Lung (tissue), 12 donors: ENCODE results near the gene SMCO4. TPM values are rescaled to one million over a fixed set of nuclear protein-coding genes. Genes with fewer than 3 reads are reported as not detected.

ENCODE experiments used
- ATAC-seq: fragments of 200-7000 bp; cut with Tn5 transposase; one replicate; pipeline ENCODE4 v1.9.1; 2020; ENCODE audit warnings: moderate number of reproducible peaks; ENCODE audit not compliant: insufficient read depth, low FRiP score
- DNase-seq, 3 donors: peaks; one replicate each; pipeline ENCODE4 v3.0.0-alpha.2; 2013 to 2017
- H3K27ac ChIP-seq, 2 donors: one replicate each; pipeline ENCODE4 v1.5.1; 2013; ENCODE audit warnings: mild to moderate bottlenecking in 2 of 2, moderate library complexity in 2 of 2, control low read depth in 1 of 2, inconsistent platforms in 1 of 2, low read depth in 1 of 2, low read length in 1 of 2
- H3K27me3 ChIP-seq, 3 donors: one replicate each; pipeline ENCODE4 v1.5.1; 2013; ENCODE audit warnings: low read length in 2 of 3; ENCODE audit not compliant: control insufficient read depth in 3 of 3, insufficient read depth in 3 of 3
- H3K36me3 ChIP-seq, 4 donors: one replicate each; pipeline ENCODE4 v1.5.1; 2013; ENCODE audit warnings: low read length in 4 of 4, mild to moderate bottlenecking in 1 of 4, moderate library complexity in 1 of 4; ENCODE audit not compliant: control insufficient read depth in 4 of 4, insufficient read depth in 4 of 4
- H3K4me1 ChIP-seq, 5 donors: one replicate each; pipeline ENCODE4 v1.5.1; 2013; ENCODE audit warnings: low read length in 5 of 5, mild to moderate bottlenecking in 2 of 5, moderate library complexity in 1 of 5; ENCODE audit not compliant: control insufficient read depth in 5 of 5, insufficient read depth in 5 of 5
- H3K4me3 ChIP-seq: one replicate; pipeline ENCODE4 v1.5.1; 2013; ENCODE audit warnings: mild to moderate bottlenecking, control low read depth, moderate library complexity
- H3K9ac ChIP-seq, 2 donors: one replicate each; pipeline ENCODE4 v1.5.1; 2013; ENCODE audit warnings: low read length in 2 of 2, control low read depth in 1 of 2; ENCODE audit not compliant: insufficient read depth in 1 of 2
- H3K9me3 ChIP-seq, 4 donors: one replicate each; pipeline ENCODE4 v1.5.1; 2013; ENCODE audit warnings: low read length in 3 of 4, mild to moderate bottlenecking in 1 of 4, moderate library complexity in 1 of 4; ENCODE audit not compliant: control insufficient read depth in 4 of 4, insufficient read depth in 3 of 4
- CTCF ChIP-seq: IDR thresholded peaks from 2 replicates; pipeline ENCODE4 v1.5.1; 2012; ENCODE audit warnings: mild to moderate bottlenecking; ENCODE audit errors: control extremely low read depth, extremely low read depth
- WGBS, 2 donors: extraction: QIAGEN DNeasy Blood & Tissue Kit; methylation state at CpG; one replicate each; pipeline ENCODE4 v1.1.7; 2013; 5-methylcytosine and 5-hydroxymethylcytosine counted together
- polyA plus RNA-seq, 2 donors: library from polyadenylated mRNA; stranded (reverse); fragments of 200-250 nt; gene quantifications; one replicate each; pipeline ENCODE4 v1.2.1, GENCODE V29; 2013
- total RNA-seq, 2 donors: library from RNA; depleted of rRNA in 1 of 2; stranded (reverse); fragments of >200 nt in 1 of 2; gene quantifications; one replicate each; pipeline ENCODE4 v1.2.1, GENCODE V29; 2014 to 2021
- donor health status: control.
- donor health status: control.
- donor health status: Bipolar disorder and iron deficiency.
- donor health status: healthy.
- donor health status: DM: yes; HTN: yes; CAD: no.

SMCO4 gene
- total and polyA plus RNA-seq, 4 donors, result 27.0 to 132 (median 43.6) TPM

GRCh38 chr11:93528252-93528651 lies 14.9 kb downstream of the SMCO4 start:
- Histone ChIP-seq H3K4me1 (peaks cover 11 to 58% (median 32%) of the 10 kb centered on the region in 5 donors), H3K4me3 (no peak overlapping the region), H3K9ac (no peak overlapping the region), H3K36me3 (no peaks in the 10 kb centered on the region), H3K27ac (peak overlapping the region; percentile 40 to 64), H3K9me3 (no peaks in the 10 kb centered on the region), H3K27me3 (no peaks in the 10 kb centered on the region)
- WGBS, 2 donors, result 86 to 88% methylated on average over 4 of the region's 4 CpGs
- ATAC-seq (no peak), DNase-seq (no peak)
- TF ChIP-seq CTCF, result no peak

DNA sequence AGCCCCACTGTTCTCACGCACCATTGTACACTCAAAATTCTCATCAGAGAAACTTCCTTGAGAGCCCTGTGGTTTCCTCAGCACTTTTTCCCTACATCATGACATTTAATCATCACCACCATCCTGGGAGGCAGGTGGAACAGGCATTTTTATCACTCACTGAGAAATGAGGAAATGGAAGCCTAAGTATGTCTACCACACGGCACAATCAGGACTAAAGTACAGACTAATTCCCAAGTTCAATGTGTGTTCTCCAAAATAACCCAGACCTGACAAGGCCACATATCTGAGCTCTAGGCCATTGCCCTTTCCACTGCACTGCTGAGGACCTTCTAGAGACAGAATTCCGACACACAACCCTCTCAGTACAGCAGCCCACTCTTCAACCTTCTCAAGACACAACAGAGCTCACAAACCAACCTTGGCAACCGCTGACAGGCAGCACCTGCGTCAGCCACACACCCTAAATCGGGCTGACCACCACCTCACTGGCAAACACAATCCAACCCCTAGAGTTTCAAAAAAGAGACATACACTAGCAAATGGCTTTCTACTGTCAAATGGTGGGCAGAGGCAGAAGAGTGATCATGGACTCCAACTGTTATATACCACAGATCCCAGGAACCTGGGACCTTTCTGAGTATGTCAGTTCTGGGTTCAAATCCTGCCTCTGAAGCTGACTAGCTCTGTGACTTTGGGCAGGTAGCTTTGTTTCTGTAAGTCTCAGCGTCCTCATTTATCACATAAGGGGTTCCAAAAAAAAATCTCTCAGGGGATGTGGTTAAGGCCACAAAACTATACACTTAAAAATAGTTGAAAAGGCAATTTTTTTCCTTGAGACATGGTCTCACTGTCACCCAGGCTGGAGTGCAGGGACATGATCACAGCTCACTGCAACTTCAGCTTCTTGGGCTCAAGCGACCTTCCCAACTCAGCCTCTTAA lies 16.3 kb downstream of the SMCO4 start:
- no peaks in the 10 kb centered on the region for H3K36me3 ChIP-seq
- WGBS, 2 donors, result 74 to 85% methylated on average over 8 of the region's 8 CpGs
- peaks cover 11 to 50% (median 32%) of the 10 kb centered on the region in 5 donors for H3K4me1 ChIP-seq
- no peak for DNase-seq
- no peak overlapping the region for H3K4me3 ChIP-seq
- H3K27me3 ChIP-seq, result no peaks in the 10 kb centered on the region
- no peak for ATAC-seq
- H3K9me3 ChIP-seq, result no peaks in the 10 kb centered on the region
- no peak for TF ChIP-seq CTCF
- H3K27ac ChIP-seq, result peak overlapping the region in 1 of 2 donors; percentile 61
- no peak overlapping the region for H3K9ac ChIP-seq

DNA sequence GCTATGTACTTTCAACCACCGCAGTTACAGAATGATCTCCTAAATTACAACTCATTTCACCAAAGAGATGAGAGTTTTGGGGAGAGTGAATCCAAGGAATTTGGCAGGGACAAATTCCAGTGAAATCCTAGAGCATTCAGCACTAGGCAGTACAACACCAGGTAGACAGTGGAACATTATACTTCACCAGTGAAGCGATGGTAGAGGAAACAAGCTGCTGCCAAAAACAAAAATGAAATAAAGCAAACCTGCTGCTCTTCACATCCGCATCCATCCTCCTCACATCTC lies 16.9 kb downstream of the SMCO4 start:
- WGBS, 2 donors, result 69 to 74% methylated on average over 3 of the region's 3 CpGs
- Histone ChIP-seq H3K36me3 (no peaks in the 10 kb centered on the region), H3K9me3 (no peaks in the 10 kb centered on the region), H3K9ac (no peak overlapping the region), H3K4me1 (peaks cover 11 to 48% (median 32%) of the 10 kb centered on the region in 5 donors), H3K27ac (peak overlapping the region in 1 of 2 donors; percentile 61), H3K4me3 (no peak overlapping the region), H3K27me3 (no peaks in the 10 kb centered on the region)
- no peak for DNase-seq
- no peak for TF ChIP-seq CTCF
- no peak for ATAC-seq
